ENCODE results near the gene FBXO34.
"Not testable (repeated sequence)": the region's sequence is repeated elsewhere in the genome, so short reads cannot be mapped to it uniquely, and the experiment has no call there.

The FBXO34 gene

GRCh38 chr14:55381040-55381439 lies 109.8 kb downstream of the FBXO34 start:
- no peaks in the 10 kb centered on the region; the same call in 1 of the 2 replicates for H3K9me3 ChIP-seq
- TF ChIP-seq CTCF (IDR thresholded peaks at IDR 0.05; ENCODE audit: low read depth, low read length), result no peak

GRCh38 chr14:55381561-55381960 lies 110.3 kb downstream of the FBXO34 start:
- Histone ChIP-seq H3K27me3 (no peaks in the 10 kb centered on the region), H3K4me3 (ENCODE audit: low read depth, low read length) (no peak overlapping the region), H3K36me3 (peaks cover 24% of the 10 kb centered on the region), H3K9me3 (no peaks in the 10 kb centered on the region; the same call in 1 of the 2 replicates), H3K4me1 (no peaks in the 10 kb centered on the region)
- no peak for DNase-seq
- TF ChIP-seq CTCF (IDR thresholded peaks at IDR 0.05; ENCODE audit: low read depth, low read length), result no peak

More at GRCh38 chr14:55381040-55381439, 109.8 kb downstream of the FBXO34 start:
- no peaks in the 10 kb centered on the region for H3K27me3 ChIP-seq
- H3K4me3 ChIP-seq (ENCODE audit: low read depth, low read length), result no peak overlapping the region
- peaks cover 29% of the 10 kb centered on the region for H3K36me3 ChIP-seq
- H3K4me1 ChIP-seq, result no peaks in the 10 kb centered on the region
- no peak for DNase-seq

GRCh38 chr14:55382483-55382882 lies 111.3 kb downstream of the FBXO34 start:
- no peak for TF ChIP-seq CTCF (IDR thresholded peaks at IDR 0.05; ENCODE audit: low read depth, low read length)
- no peak for DNase-seq
- Histone ChIP-seq H3K36me3 (peaks cover 15% of the 10 kb centered on the region), H3K9me3 (no peaks in the 10 kb centered on the region), H3K4me1 (no peaks in the 10 kb centered on the region), H3K27me3 (no peaks in the 10 kb centered on the region), H3K4me3 (ENCODE audit: low read depth, low read length) (no peak overlapping the region)

- not testable (repeated sequence) for DNase-seq; H3K4me3 ChIP-seq (ENCODE audit: low read depth, low read length); H3K4me1 ChIP-seq; H3K9me3 ChIP-seq; H3K27me3 ChIP-seq
- H3K36me3 ChIP-seq, result peaks cover 11% of the 10 kb centered on the region
Observed at GRCh38 chr14:55383056-55383466, 111.8 kb downstream of the FBXO34 start.

GRCh38 chr14:55383541-55384140 lies 112.4 kb downstream of the FBXO34 start:
- H3K4me1 ChIP-seq, result no peaks in the 10 kb centered on the region

GRCh38 chr14:55384536-55384935 lies 113.3 kb downstream of the FBXO34 start:
- Histone ChIP-seq H3K4me3 (ENCODE audit: low read depth, low read length) (no peak overlapping the region), H3K4me1 (no peaks in the 10 kb centered on the region), H3K9me3 (no peaks in the 10 kb centered on the region), H3K36me3 (peaks cover 14% of the 10 kb centered on the region), H3K27me3 (no peaks in the 10 kb centered on the region)
- no peak for TF ChIP-seq CTCF (IDR thresholded peaks at IDR 0.05; ENCODE audit: low read depth, low read length)
- DNase-seq, result no peak

More at GRCh38 chr14:55383541-55384140, 112.4 kb downstream of the FBXO34 start:
- DNase-seq, result no peak
- Histone ChIP-seq H3K9me3 (no peaks in the 10 kb centered on the region), H3K27me3 (no peaks in the 10 kb centered on the region), H3K4me3 (ENCODE audit: low read depth, low read length) (no peak overlapping the region), H3K36me3 (peaks cover 11% of the 10 kb centered on the region)
- no peak for TF ChIP-seq CTCF (IDR thresholded peaks at IDR 0.05; ENCODE audit: low read depth, low read length)
